Renal pelvis (tissue), 4 donors: Measurements from ENCODE around the gene VPS8. TPM values are rescaled to one million over a fixed set of nuclear protein-coding genes. Genes with fewer than 3 reads are reported as not detected.
"Not testable (repeated sequence)": the region's sequence is repeated elsewhere in the genome, so short reads cannot be mapped to it uniquely, and the experiment has no call there.

Experiments
- DNase-seq: peaks from one replicate; pipeline ENCODE4 v3.0.0-alpha.2; 2013
- polyA plus RNA-seq, 3 donors: library from polyadenylated mRNA; unstranded; fragments of 120-200 nt; gene quantifications; one replicate each; pipeline ENCODE4 v1.2.1, GENCODE V29; 2013; ENCODE audit not compliant: insufficient read length in 3 of 3

VPS8 gene
- polyA plus RNA-seq, 3 donors = 36.2 to 52.4 (median 48.2) TPM

GRCh38 chr3:184846496-184846895, 34.5 kb downstream of the VPS8 start:
- no peak for DNase-seq

- DNase-seq = no peak
These were observed 37.0 kb downstream of the VPS8 start for GRCh38 chr3:184848934-184849333.

GRCh38 chr3:184850201-184850600, 38.2 kb downstream of the VPS8 start:
- DNase-seq = no peak

GRCh38 chr3:184857099-184857498, 45.1 kb downstream of the VPS8 start:
- DNase-seq = no peak

- DNase-seq = no peak
These were observed 52.0 kb downstream of the VPS8 start for GRCh38 chr3:184864000-184864399.

GRCh38 chr3:184868477-184868876, 56.5 kb downstream of the VPS8 start:
- no peak for DNase-seq

- no peak for DNase-seq
These were observed 60.2 kb downstream of the VPS8 start for GRCh38 chr3:184872200-184872599.

GRCh38 chr3:184873141-184873540, 61.2 kb downstream of the VPS8 start:
- no peak for DNase-seq

- peak; percentile 26 for DNase-seq
These were observed 63.0 kb downstream of the VPS8 start for GRCh38 chr3:184874709-184875644.

- no peak for DNase-seq
These were observed 68.5 kb downstream of the VPS8 start for GRCh38 chr3:184880276-184881019.

- no peak for DNase-seq
These were observed 72.5 kb downstream of the VPS8 start for GRCh38 chr3:184884359-184885017.

GRCh38 chr3:184885112-184885511, 73.1 kb downstream of the VPS8 start:
- no peak for DNase-seq

GRCh38 chr3:184887574-184887973, 75.6 kb downstream of the VPS8 start:
- DNase-seq = no peak

GRCh38 chr3:184889312-184889904, 77.4 kb downstream of the VPS8 start:
- no peak for DNase-seq

GRCh38 chr3:184894051-184894450, 82.1 kb downstream of the VPS8 start:
- no peak for DNase-seq

GRCh38 chr3:184895350-184895749, 83.4 kb downstream of the VPS8 start:
- no peak for DNase-seq

GRCh38 chr3:184896336-184896735, 84.4 kb downstream of the VPS8 start:
- DNase-seq = no peak

- no peak for DNase-seq
These were observed 88.1 kb downstream of the VPS8 start for GRCh38 chr3:184899953-184900595.

GRCh38 chr3:184907031-184907430, 95.1 kb downstream of the VPS8 start:
- not testable (repeated sequence) for DNase-seq

- no peak for DNase-seq
These were observed 96.0 kb downstream of the VPS8 start for GRCh38 chr3:184907681-184908649.
